ENCODE data around the gene MAP4K3.

DNA sequence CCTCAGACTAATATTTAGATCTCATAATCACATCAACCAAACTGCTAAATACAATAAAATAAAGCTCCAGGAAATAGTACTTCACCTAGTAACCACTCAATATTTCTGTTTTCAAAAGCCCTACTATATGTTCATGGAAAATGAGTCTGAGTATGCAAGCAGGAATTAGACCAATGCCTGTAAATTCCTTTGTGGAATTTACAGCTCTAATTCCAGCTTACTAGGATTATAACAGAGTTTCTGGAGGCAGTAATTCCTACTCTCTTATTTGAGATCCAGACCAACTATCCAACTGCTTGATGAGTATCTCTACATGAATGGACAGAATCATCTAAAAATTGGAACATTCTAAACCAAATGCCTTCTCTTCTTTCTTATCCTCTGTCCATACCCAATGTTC lies 204.9 kb downstream of the MAP4K3 start:
- TF ChIP-seq, protein P1, sequence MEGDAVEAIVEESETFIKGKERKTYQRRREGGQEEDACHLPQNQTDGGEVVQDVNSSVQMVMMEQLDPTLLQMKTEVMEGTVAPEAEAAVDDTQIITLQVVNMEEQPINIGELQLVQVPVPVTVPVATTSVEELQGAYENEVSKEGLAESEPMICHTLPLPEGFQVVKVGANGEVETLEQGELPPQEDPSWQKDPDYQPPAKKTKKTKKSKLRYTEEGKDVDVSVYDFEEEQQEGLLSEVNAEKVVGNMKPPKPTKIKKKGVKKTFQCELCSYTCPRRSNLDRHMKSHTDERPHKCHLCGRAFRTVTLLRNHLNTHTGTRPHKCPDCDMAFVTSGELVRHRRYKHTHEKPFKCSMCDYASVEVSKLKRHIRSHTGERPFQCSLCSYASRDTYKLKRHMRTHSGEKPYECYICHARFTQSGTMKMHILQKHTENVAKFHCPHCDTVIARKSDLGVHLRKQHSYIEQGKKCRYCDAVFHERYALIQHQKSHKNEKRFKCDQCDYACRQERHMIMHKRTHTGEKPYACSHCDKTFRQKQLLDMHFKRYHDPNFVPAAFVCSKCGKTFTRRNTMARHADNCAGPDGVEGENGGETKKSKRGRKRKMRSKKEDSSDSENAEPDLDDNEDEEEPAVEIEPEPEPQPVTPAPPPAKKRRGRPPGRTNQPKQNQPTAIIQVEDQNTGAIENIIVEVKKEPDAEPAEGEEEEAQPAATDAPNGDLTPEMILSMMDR (IDR thresholded peaks at IDR 0.05 in 4 of 5, conservative IDR thresholded peaks at IDR 0.05 in 1 of 5), result no peak
- no peak for TF ChIP-seq POLR2A (IDR thresholded peaks at IDR 0.05)
